Activated T-helper 1 cell treated with anti-CD3 and anti-CD28 coated beads, Interleukin-12 subunit alpha, Interleukin-12 subunit beta, Interleukin-2, Interleukin-4 antibody, amounts not matched to agents 30 ng/mL and 10 ng/mL and 1 ng/mL, durations not matched to agents 14 hours and 24 hours and 36 hours (primary cell): Measurements from ENCODE around the gene CST9. TPM values are rescaled to one million over a fixed set of nuclear protein-coding genes. Genes with fewer than 3 reads are reported as not detected.

ENCODE experiments used
- DNase-seq: peaks from one replicate; pipeline ENCODE4 v3.0.0; 2021; ENCODE audit warnings: low spot score
- H3K27ac Mint-ChIP-seq: one replicate; pipeline ENCODE4 v1.8.0; 2021; ENCODE audit warnings: mild to moderate bottlenecking, mixed read lengths
- H3K27me3 Mint-ChIP-seq: one replicate; pipeline ENCODE4 v1.8.0; 2022; ENCODE audit warnings: mild to moderate bottlenecking, moderate library complexity, mixed read lengths; ENCODE audit not compliant: insufficient read depth
- H3K36me3 Mint-ChIP-seq: one replicate; pipeline ENCODE4 v1.8.0; 2021; ENCODE audit warnings: low read depth, mixed read lengths
- H3K4me1 Mint-ChIP-seq: one replicate; pipeline ENCODE4 v1.8.0; 2021; ENCODE audit warnings: low read depth, mixed read lengths
- H3K4me3 Mint-ChIP-seq: one replicate; pipeline ENCODE4 v1.8.0; 2021; ENCODE audit warnings: mild to moderate bottlenecking, moderate library complexity, mixed read lengths
- H3K9me3 Mint-ChIP-seq: one replicate; pipeline ENCODE4 v1.8.0; 2021; ENCODE audit warnings: mixed read lengths
- intact Hi-C: fragments of 100-400 bp; cut with micrococcal nuclease; formaldehyde crosslinking; loops from one replicate; pipeline ENCODE4 v1.15.1; 2024
- total RNA-seq: library from RNA; stranded (reverse); gene quantifications from 2 replicates; pipeline ENCODE4 v1.2.3, GENCODE V29; 2022

Gene CST9
- total RNA-seq, 1 donor from 2014 or later: not detected

DNA sequence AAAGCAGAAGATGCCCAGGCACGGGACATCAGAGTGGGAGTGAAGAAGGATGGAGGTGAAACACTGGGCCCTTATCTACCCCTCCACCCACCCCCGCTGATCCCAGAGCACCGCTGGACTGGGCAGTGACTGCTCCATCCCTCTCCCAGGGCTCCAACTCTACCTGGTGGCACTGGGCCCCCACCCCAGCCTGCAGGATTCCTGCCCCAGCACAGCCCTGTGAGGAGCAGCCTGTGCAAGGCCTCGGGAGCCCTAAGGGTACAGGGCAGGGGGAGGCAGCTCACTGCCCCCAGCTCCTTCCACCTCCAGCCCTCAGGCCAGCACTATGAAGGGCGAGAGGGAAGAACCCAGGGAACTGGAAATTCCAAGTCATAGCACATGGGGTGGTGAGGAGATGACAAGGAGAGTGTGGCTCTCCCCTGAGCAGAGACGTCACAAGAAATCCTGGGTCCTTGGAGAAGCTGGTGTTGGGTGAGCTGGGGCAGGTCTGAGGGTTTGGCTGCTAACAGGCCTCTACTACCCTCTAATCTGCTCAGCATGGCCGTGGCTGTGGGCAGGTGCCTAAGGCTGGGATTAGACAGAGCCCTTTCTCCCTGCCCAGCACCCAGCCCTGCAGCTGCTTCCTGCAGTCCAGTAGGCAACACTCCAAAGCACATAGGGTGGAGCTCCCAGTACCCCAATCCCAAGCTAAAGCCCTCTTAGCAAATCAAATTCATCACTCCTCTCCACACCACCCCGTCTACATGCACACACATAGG is 28.5 kb upstream of the CST9 start:
- peaks cover 16% of the 10 kb centered on the region for H3K27me3 Mint-ChIP-seq
- H3K27ac Mint-ChIP-seq: no peak overlapping the region
- no peaks in the 10 kb centered on the region for H3K9me3 Mint-ChIP-seq
- intact Hi-C loops: no loop called here
- no peak for DNase-seq
- no peaks in the 10 kb centered on the region for H3K36me3 Mint-ChIP-seq
- no peaks in the 10 kb centered on the region for H3K4me1 Mint-ChIP-seq
- H3K4me3 Mint-ChIP-seq: no peak overlapping the region

DNA sequence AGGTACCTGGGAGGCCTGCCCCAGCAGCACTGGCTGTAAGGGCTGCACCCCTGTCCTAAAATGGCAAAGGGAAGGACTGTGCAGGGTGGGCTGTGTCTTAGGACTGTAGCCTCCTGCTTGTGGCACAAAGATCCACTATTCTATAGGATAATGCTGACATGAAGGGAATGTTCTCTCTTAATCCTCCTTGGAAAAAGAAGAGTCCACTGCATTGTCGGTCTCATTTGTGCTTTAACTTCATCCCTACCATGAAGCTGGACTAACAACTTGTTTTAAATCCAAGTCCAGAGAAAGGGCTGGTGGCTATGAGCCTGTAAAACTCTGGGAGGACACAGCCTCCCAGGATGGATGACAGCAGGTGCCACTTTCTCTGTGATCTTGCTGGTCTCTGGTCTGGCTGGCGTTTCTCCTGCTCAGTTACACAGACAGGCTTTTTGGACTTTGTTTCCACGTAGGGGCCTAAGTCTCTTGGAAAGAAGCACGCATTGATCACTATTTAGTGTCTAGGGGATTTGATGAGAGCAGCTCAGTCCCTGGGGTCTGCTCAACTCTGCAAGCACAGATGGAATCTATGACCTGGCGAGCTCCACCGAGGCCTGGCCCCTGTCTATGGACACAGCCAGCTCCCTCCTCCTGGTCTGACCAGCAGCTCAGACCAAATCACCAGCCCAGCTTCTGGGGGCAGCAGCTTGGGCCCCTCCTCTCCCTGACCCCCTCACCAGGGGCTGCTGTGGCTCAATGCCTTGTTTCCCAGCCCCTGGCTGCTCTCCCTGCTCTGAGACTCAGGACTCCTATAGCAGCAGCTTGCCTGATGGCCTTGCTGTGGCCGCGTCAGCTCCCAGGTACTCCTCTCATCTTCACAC is 27.2 kb upstream of the CST9 start:
- Mint-ChIP-seq H3K27me3 (peaks cover 11% of the 10 kb centered on the region), H3K36me3 (no peaks in the 10 kb centered on the region), H3K4me1 (no peaks in the 10 kb centered on the region), H3K9me3 (no peaks in the 10 kb centered on the region), H3K4me3 (no peak overlapping the region), H3K27ac (no peak overlapping the region)
- intact Hi-C loops: no loop called here
- no peak for DNase-seq

DNA sequence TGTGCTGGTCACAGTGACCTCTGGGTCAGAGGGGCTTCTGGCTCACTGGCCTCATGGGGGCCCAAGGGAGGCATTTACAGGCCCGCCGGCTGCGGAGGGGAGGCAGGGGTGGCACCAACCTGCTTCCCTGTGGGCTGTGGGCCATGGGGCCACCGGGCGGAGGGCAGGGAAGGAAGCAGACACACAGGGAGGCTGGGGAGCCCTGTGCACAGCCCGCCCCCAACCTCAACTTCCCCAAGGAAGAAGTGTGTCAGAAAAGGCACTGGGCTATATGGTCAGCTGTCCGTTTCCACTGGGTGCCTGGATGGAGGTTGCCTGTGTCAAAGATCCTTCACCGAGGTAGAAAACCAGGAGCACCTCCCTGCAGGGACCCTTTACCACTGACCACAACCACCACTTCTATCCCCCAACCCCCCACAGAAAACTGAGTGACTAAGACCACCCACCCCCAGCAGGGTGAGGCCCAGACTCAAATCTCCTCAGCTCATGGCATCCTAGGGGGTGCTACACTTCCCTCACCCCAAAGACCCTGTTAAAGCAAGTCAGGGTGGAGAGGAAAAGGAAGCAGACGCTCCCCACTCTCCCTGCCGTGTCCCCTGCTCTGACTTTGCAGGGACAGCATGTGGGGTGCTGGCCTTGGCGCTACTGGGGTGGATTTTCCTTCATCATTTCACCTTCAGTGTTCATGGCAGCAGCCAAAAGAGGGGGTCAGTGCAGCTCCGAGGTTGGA is 26.4 kb upstream of the CST9 start:
- Mint-ChIP-seq H3K27me3 (peaks cover 9% of the 10 kb centered on the region), H3K9me3 (no peaks in the 10 kb centered on the region), H3K27ac (no peak overlapping the region), H3K36me3 (no peaks in the 10 kb centered on the region), H3K4me1 (no peaks in the 10 kb centered on the region), H3K4me3 (no peak overlapping the region)
- DNase-seq: no peak
- intact Hi-C loops: no loop called here

DNA sequence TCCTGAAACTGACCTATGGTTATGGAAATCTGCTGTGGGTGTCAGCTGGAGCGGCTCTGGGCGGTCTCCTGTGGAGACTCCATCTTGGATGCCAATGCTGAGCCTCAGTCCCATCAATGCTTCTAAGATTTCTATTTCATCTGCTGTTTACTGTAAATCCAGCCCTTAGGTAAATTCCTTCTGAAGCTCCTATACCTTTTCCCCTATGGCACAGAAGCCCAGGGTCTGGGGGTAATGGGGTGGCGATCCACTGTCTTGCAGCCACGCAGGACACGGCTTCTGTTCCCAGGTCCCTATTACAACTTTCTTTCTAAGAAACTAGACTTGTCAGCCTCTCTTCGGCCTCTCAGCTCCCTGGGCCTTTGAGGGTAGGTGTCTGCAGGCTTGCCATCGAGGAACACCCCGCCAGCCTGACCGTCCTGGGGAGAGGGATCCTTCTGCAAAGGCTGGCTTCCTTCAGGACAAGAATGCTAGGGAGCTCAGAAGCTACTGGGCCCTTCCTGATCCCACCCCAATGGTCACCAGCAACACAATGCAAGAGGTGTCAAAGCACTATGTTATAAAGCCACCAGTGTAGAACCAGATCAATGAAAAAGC is 25.6 kb upstream of the CST9 start:
- Mint-ChIP-seq H3K4me3 (no peak overlapping the region), H3K9me3 (no peaks in the 10 kb centered on the region), H3K4me1 (no peaks in the 10 kb centered on the region), H3K27ac (no peak overlapping the region), H3K27me3 (peaks cover 1% of the 10 kb centered on the region), H3K36me3 (no peaks in the 10 kb centered on the region)
- no peak for DNase-seq
- intact Hi-C loops: no loop called here

- intact Hi-C loops: no loop called here
- no peaks in the 10 kb centered on the region for H3K27me3 Mint-ChIP-seq
- H3K4me3 Mint-ChIP-seq: no peak overlapping the region
- no peak for DNase-seq
- H3K9me3 Mint-ChIP-seq: no peaks in the 10 kb centered on the region
- no peaks in the 10 kb centered on the region for H3K36me3 Mint-ChIP-seq
- H3K27ac Mint-ChIP-seq: no peak overlapping the region
- no peaks in the 10 kb centered on the region for H3K4me1 Mint-ChIP-seq
These were observed 24.7 kb upstream of the CST9 start for GRCh38 chr20:23630392-23630849.

- no peak for DNase-seq
- no peaks in the 10 kb centered on the region for H3K36me3 Mint-ChIP-seq
- H3K4me3 Mint-ChIP-seq: no peak overlapping the region
- H3K27me3 Mint-ChIP-seq: no peaks in the 10 kb centered on the region
- H3K27ac Mint-ChIP-seq: no peak overlapping the region
- H3K9me3 Mint-ChIP-seq: no peaks in the 10 kb centered on the region
- intact Hi-C loops: no loop called here
- no peaks in the 10 kb centered on the region for H3K4me1 Mint-ChIP-seq
These were observed 24.1 kb upstream of the CST9 start for GRCh38 chr20:23629542-23630391.

GRCh38 chr20:23629017-23629541 is 23.4 kb upstream of the CST9 start:
- H3K4me3 Mint-ChIP-seq: no peak overlapping the region
- no peak overlapping the region for H3K27ac Mint-ChIP-seq
- H3K9me3 Mint-ChIP-seq: no peaks in the 10 kb centered on the region
- H3K4me1 Mint-ChIP-seq: no peaks in the 10 kb centered on the region
- intact Hi-C loops: no loop called here
- DNase-seq: no peak
- H3K27me3 Mint-ChIP-seq: no peaks in the 10 kb centered on the region
- H3K36me3 Mint-ChIP-seq: no peaks in the 10 kb centered on the region

- Mint-ChIP-seq H3K27ac (no peak overlapping the region), H3K27me3 (no peaks in the 10 kb centered on the region), H3K4me1 (no peaks in the 10 kb centered on the region), H3K9me3 (no peaks in the 10 kb centered on the region), H3K4me3 (no peak overlapping the region), H3K36me3 (no peaks in the 10 kb centered on the region)
- intact Hi-C loops: no loop called here
- DNase-seq: no peak
These were observed 22.8 kb upstream of the CST9 start for GRCh38 chr20:23628402-23629016.

DNA sequence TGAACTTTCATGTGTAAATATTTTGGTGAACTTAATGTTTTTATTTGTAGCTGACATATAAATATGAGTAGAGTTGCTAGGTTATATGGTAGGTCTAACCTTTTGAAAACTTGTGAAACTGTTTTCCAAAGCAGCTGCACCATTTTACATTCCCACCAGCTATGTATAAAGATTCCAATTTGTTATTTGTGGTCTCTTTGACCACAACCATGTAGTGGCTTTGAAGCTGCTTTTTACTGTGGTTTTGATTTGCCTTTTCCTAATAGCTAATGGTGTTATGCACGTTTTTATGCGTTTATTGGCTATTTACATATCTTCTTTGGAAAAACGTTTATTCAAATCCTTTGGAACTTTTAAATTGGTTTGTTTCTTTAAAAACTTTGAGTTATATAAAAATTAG is 21.8 kb upstream of the CST9 start:
- Mint-ChIP-seq H3K4me1 (no peaks in the 10 kb centered on the region), H3K36me3 (no peaks in the 10 kb centered on the region), H3K27me3 (no peaks in the 10 kb centered on the region), H3K4me3 (no peak overlapping the region), H3K27ac (no peak overlapping the region), H3K9me3 (no peaks in the 10 kb centered on the region)
- no peak for DNase-seq
- intact Hi-C loops: no loop called here

DNA sequence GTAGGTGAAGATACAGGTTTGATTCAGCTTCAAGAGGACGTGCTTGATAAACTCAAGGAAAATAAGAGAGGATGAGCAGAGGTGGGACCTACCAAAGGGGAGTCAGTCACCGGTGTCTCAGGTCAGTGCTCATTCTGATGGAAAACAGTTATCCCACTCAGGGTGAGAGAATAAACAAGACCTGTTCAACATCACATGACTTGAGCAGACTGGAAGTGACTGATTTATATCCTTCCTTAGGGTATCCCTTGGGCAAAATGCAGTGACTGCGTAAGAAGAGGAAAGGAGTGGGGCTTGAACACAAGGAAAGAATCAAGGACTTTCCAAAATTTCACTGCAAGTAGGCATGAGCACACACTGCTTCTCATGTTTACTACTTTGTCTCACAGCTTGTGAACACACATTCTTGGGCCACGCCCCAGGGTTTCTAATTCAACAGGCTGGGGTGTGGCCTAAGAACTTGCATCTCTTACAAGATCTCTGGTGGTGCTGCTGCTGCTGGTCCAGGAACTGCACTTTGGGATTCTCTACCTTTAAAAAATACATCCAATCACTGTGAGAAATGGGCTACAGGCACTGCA is 20.4 kb upstream of the CST9 start:
- H3K4me3 Mint-ChIP-seq: no peak overlapping the region
- H3K9me3 Mint-ChIP-seq: no peaks in the 10 kb centered on the region
- no peaks in the 10 kb centered on the region for H3K36me3 Mint-ChIP-seq
- no peaks in the 10 kb centered on the region for H3K27me3 Mint-ChIP-seq
- no peaks in the 10 kb centered on the region for H3K4me1 Mint-ChIP-seq
- H3K27ac Mint-ChIP-seq: no peak overlapping the region
- intact Hi-C loops: no loop called here
- no peak for DNase-seq

- H3K27me3 Mint-ChIP-seq: no peaks in the 10 kb centered on the region
- H3K4me1 Mint-ChIP-seq: no peaks in the 10 kb centered on the region
- H3K27ac Mint-ChIP-seq: no peak overlapping the region
- no peaks in the 10 kb centered on the region for H3K36me3 Mint-ChIP-seq
- no peaks in the 10 kb centered on the region for H3K9me3 Mint-ChIP-seq
- intact Hi-C loops: no loop called here
- H3K4me3 Mint-ChIP-seq: no peak overlapping the region
- no peak for DNase-seq
These were observed 19.7 kb upstream of the CST9 start for GRCh38 chr20:23625236-23625964.
